Chondrocyte (in vitro differentiated cells): ENCODE data around the gene STARD4. TPM values are rescaled to one million over a fixed set of nuclear protein-coding genes. Genes with fewer than 3 reads are reported as not detected.

Source experiments
- DNase-seq: peaks from one replicate; pipeline ENCODE4 v3.0.0; 2021; ENCODE audit warnings: mixed read lengths, low spot score
- H3K27ac Mint-ChIP-seq: one replicate; pipeline ENCODE4 v1.8.0; 2021; ENCODE audit warnings: mild to moderate bottlenecking, moderate library complexity, mixed read lengths; ENCODE audit not compliant: unreplicated experiment
- H3K27me3 Mint-ChIP-seq: 2 replicates; pipeline ENCODE4 v1.8.0; 2021; ENCODE audit warnings: low read depth, mixed read lengths
- H3K36me3 Mint-ChIP-seq: 2 replicates; pipeline ENCODE4 v1.8.0; 2021; ENCODE audit warnings: low read depth, mixed read lengths
- H3K4me1 Mint-ChIP-seq: 2 replicates; pipeline ENCODE4 v1.8.0; 2021; ENCODE audit warnings: low read depth, mild to moderate bottlenecking, mixed read lengths
- H3K4me3 Mint-ChIP-seq: one replicate; pipeline ENCODE4 v1.8.0; 2021; ENCODE audit warnings: mild to moderate bottlenecking, moderate library complexity, mixed read lengths; ENCODE audit not compliant: unreplicated experiment
- H3K9me3 Mint-ChIP-seq: 2 replicates; pipeline ENCODE4 v1.8.0; 2021; ENCODE audit warnings: low read depth, mixed read lengths
- CTCF ChIP-seq: fragments of 200-600 bp; sonication (generic); IDR thresholded peaks from 2 replicates; pipeline ENCODE4 v1.5.0; 2021; ENCODE audit warnings: antibody characterized with exemption, mild to moderate bottlenecking, moderate library complexity
- total RNA-seq: library from RNA; stranded (reverse); gene quantifications from 3 replicates; pipeline ENCODE4 v1.2.1, GENCODE V29; 2021

STARD4 gene
- total RNA-seq, 1 donor from 2014 or later, result 69.6 TPM

- peak overlapping the region; percentile 61 for H3K27ac Mint-ChIP-seq
- DNase-seq, result no peak
- H3K36me3 Mint-ChIP-seq, result no peaks in the 10 kb centered on the region
- H3K4me3 Mint-ChIP-seq, result no peak overlapping the region
- peaks cover 1% of the 10 kb centered on the region for H3K27me3 Mint-ChIP-seq
- H3K4me1 Mint-ChIP-seq, result peaks cover 18% of the 10 kb centered on the region
- no peak for TF ChIP-seq CTCF
- no peaks in the 10 kb centered on the region for H3K9me3 Mint-ChIP-seq
These were observed 58.6 kb downstream of the STARD4 start for GRCh38 chr5:111453747-111454146.

- H3K27ac Mint-ChIP-seq, result peak overlapping the region; percentile 61
- H3K4me1 Mint-ChIP-seq, result peaks cover 18% of the 10 kb centered on the region
- no peak for DNase-seq
- no peaks in the 10 kb centered on the region for H3K9me3 Mint-ChIP-seq
- H3K4me3 Mint-ChIP-seq, result no peak overlapping the region
- no peak for TF ChIP-seq CTCF
- no peaks in the 10 kb centered on the region for H3K36me3 Mint-ChIP-seq
- H3K27me3 Mint-ChIP-seq, result no peaks in the 10 kb centered on the region
These were observed 59.0 kb downstream of the STARD4 start for GRCh38 chr5:111453295-111453694.

- Mint-ChIP-seq H3K27me3 (peaks cover 6% of the 10 kb centered on the region), H3K27ac (no peak overlapping the region), H3K36me3 (no peaks in the 10 kb centered on the region), H3K4me1 (peaks cover 7% of the 10 kb centered on the region), H3K4me3 (no peak overlapping the region), H3K9me3 (peaks cover 4% of the 10 kb centered on the region)
- no peak for DNase-seq
- no peak for TF ChIP-seq CTCF
These were observed 64.5 kb downstream of the STARD4 start for GRCh38 chr5:111447822-111448221.

GRCh38 chr5:111447099-111447498 is 65.2 kb downstream of the STARD4 start:
- H3K27ac Mint-ChIP-seq, result no peak overlapping the region

More at GRCh38 chr5:111447099-111447498, 65.2 kb downstream of the STARD4 start:
- DNase-seq, result no peak
- TF ChIP-seq CTCF, result no peak
- H3K4me1 Mint-ChIP-seq, result peaks cover 7% of the 10 kb centered on the region
- H3K4me3 Mint-ChIP-seq, result no peak overlapping the region
- peaks cover 6% of the 10 kb centered on the region for H3K27me3 Mint-ChIP-seq
- no peaks in the 10 kb centered on the region for H3K36me3 Mint-ChIP-seq
- H3K9me3 Mint-ChIP-seq, result peaks cover 4% of the 10 kb centered on the region

Other genes starting within 250 kb of the STARD4 start
- gene NREP, start 244.7 kb upstream of the STARD4 start, total RNA-seq, result 595 to 1,006 TPM (median 987 TPM) in 3 replicates